Stimulated activated naive CD8-positive, alpha-beta T cell treated with anti-CD3 and anti-CD28 coated beads, Interleukin-15, amount 100 ng/mL, for 72 hours (primary cell): ENCODE measurements around the gene EXOC3L4.
"Not testable (repeated sequence)": the region's sequence is repeated elsewhere in the genome, so short reads cannot be mapped to it uniquely, and the experiment has no call there.

Experiments
- ATAC-seq: fragments of 150-1000 bp; cut with Tn5 transposase; 2 replicates; pipeline ENCODE4 v1.10.0; 2021; ENCODE audit warnings: mild to moderate bottlenecking, moderate library complexity
- DNase-seq, 2 donors: peaks; one replicate each; pipeline ENCODE4 v3.0.0; 2021 to 2022
- H3K27ac Mint-ChIP-seq, 2 donors: one replicate each; pipeline ENCODE4 v1.8.0; 2022; ENCODE audit warnings: mild to moderate bottlenecking in 2 of 2, mixed read lengths in 2 of 2, moderate library complexity in 2 of 2
- H3K27me3 Mint-ChIP-seq: one replicate; pipeline ENCODE4 v1.8.0; 2022; ENCODE audit warnings: mixed read lengths
- H3K4me1 Mint-ChIP-seq: one replicate; pipeline ENCODE4 v1.8.0; 2022; ENCODE audit warnings: mild to moderate bottlenecking, mixed read lengths
- H3K4me3 Mint-ChIP-seq, 2 donors: one replicate each; pipeline ENCODE4 v1.8.0; 2022; ENCODE audit warnings: mild to moderate bottlenecking in 2 of 2, mixed read lengths in 2 of 2, moderate library complexity in 1 of 2
- H3K9me3 Mint-ChIP-seq, 2 donors: one replicate each; pipeline ENCODE4 v1.8.0; 2022; ENCODE audit warnings: mixed read lengths in 2 of 2

Gene EXOC3L4

GRCh38 chr14:103151270-103151945 is 56.9 kb downstream of the EXOC3L4 start:
- Mint-ChIP-seq H3K4me3 (no peak overlapping the region), H3K4me1 (no peaks in the 10 kb centered on the region), H3K27ac (no peak overlapping the region), H3K27me3 (no peaks in the 10 kb centered on the region), H3K9me3 (no peaks in the 10 kb centered on the region)
- ATAC-seq (no peak), DNase-seq (no peak)

- ATAC-seq (no peak), DNase-seq (no peak)
- no peak overlapping the region for H3K4me3 Mint-ChIP-seq
- no peaks in the 10 kb centered on the region for H3K9me3 Mint-ChIP-seq
- no peaks in the 10 kb centered on the region for H3K27me3 Mint-ChIP-seq
- H3K27ac Mint-ChIP-seq = peak overlapping the region in 1 of 2 donors; percentile 14
- H3K4me1 Mint-ChIP-seq = no peaks in the 10 kb centered on the region
Observed at GRCh38 chr14:103155010-103155409, 60.5 kb downstream of the EXOC3L4 start.

GRCh38 chr14:103155416-103155815 is 60.9 kb downstream of the EXOC3L4 start:
- H3K4me3 Mint-ChIP-seq, H3K27me3 Mint-ChIP-seq, H3K4me1 Mint-ChIP-seq, DNase-seq, H3K9me3 Mint-ChIP-seq, H3K27ac Mint-ChIP-seq, ATAC-seq: not testable (repeated sequence)

GRCh38 chr14:103155826-103156394 is 61.4 kb downstream of the EXOC3L4 start:
- Mint-ChIP-seq H3K9me3 (no peaks in the 10 kb centered on the region), H3K27me3 (no peaks in the 10 kb centered on the region)
- ATAC-seq = no peak

GRCh38 chr14:103156651-103157378 is 62.3 kb downstream of the EXOC3L4 start:
- H3K9me3 Mint-ChIP-seq = no peaks in the 10 kb centered on the region
- ATAC-seq = no peak
- no peak for DNase-seq

More at GRCh38 chr14:103155826-103156394, 61.4 kb downstream of the EXOC3L4 start:
- Mint-ChIP-seq H3K27ac (no peak overlapping the region), H3K4me3 (no peak overlapping the region), H3K4me1 (peaks cover 4% of the 10 kb centered on the region)
- no peak for DNase-seq

GRCh38 chr14:103157969-103158368 is 63.4 kb downstream of the EXOC3L4 start:
- DNase-seq (no peak), ATAC-seq (no peak)
- H3K4me3 Mint-ChIP-seq = no peak overlapping the region
- H3K4me1 Mint-ChIP-seq = peaks cover 6% of the 10 kb centered on the region
- no peaks in the 10 kb centered on the region for H3K9me3 Mint-ChIP-seq
- no peak overlapping the region for H3K27ac Mint-ChIP-seq
- no peaks in the 10 kb centered on the region for H3K27me3 Mint-ChIP-seq

More at GRCh38 chr14:103156651-103157378, 62.3 kb downstream of the EXOC3L4 start:
- no peak overlapping the region for H3K4me3 Mint-ChIP-seq
- peaks cover 6% of the 10 kb centered on the region for H3K4me1 Mint-ChIP-seq
- peak overlapping the region; percentile 28 to 57 for H3K27ac Mint-ChIP-seq
- no peaks in the 10 kb centered on the region for H3K27me3 Mint-ChIP-seq

GRCh38 chr14:103158688-103159087 is 64.2 kb downstream of the EXOC3L4 start:
- Mint-ChIP-seq H3K4me3 (no peak overlapping the region), H3K27me3 (no peaks in the 10 kb centered on the region), H3K9me3 (no peaks in the 10 kb centered on the region), H3K4me1 (peaks cover 6% of the 10 kb centered on the region), H3K27ac (no peak overlapping the region)
- no peak for ATAC-seq
- DNase-seq = no peak
